DOHH2 (cell line): ENCODE measurements around the gene TP53I13.

Experiments
- H3F3A ChIP-seq: fragments of 200-600 bp; sonication (generic), shearing (Covaris generic); 2 replicates; pipeline ENCODE4 v1.6.0; 2016; ENCODE audit warnings: antibody characterized with exemption, mild to moderate bottlenecking; ENCODE audit not compliant: control insufficient read depth, insufficient read depth
- H3K27ac ChIP-seq: fragments of 200-600 bp; sonication (generic); 2 replicates; pipeline ENCODE4 v1.5.1; 2014; ENCODE audit warnings: low read depth, mild to moderate bottlenecking, low read length, moderate library complexity
- H3K27me3 ChIP-seq: fragments of 200-600 bp; sonication (generic); 2 replicates; pipeline ENCODE4 v1.6.1; 2014; ENCODE audit warnings: mild to moderate bottlenecking, low read length, mixed read lengths; ENCODE audit not compliant: control insufficient read depth
- H3K36me3 ChIP-seq: fragments of 200-600 bp; sonication (generic); 2 replicates; pipeline ENCODE4 v1.6.1; 2014; ENCODE audit warnings: mild to moderate bottlenecking, low read length, moderate library complexity, mixed read lengths; ENCODE audit not compliant: control insufficient read depth
- H3K4me1 ChIP-seq: fragments of 200-600 bp; sonication (generic); 2 replicates; pipeline ENCODE4 v1.6.1; 2014; ENCODE audit warnings: mild to moderate bottlenecking, low read length, mixed read lengths; ENCODE audit not compliant: control insufficient read depth
- H3K4me2 ChIP-seq: fragments of 200-600 bp; sonication (generic); 2 replicates; pipeline ENCODE4 v1.6.0; 2014; ENCODE audit warnings: mild to moderate bottlenecking, low read length, moderate library complexity
- H3K4me3 ChIP-seq: fragments of 200-600 bp; sonication (generic); 2 replicates; pipeline ENCODE4 v1.5.1; 2014; ENCODE audit warnings: mild to moderate bottlenecking, low read length, mixed read lengths
- H3K79me2 ChIP-seq: fragments of 200-600 bp; sonication (generic); 2 replicates; pipeline ENCODE4 v1.6.1; 2014; ENCODE audit warnings: mild to moderate bottlenecking, low read length, mixed read lengths; ENCODE audit not compliant: control insufficient read depth
- H3K9me2 ChIP-seq: fragments of 200-600 bp; sonication (generic); replicated peaks from 2 replicates; pipeline ENCODE4 v1.6.1; 2014; ENCODE audit warnings: mild to moderate bottlenecking, low read length, mixed read lengths; ENCODE audit not compliant: control insufficient read depth
- H3K9me3 ChIP-seq: fragments of 200-600 bp; sonication (generic); 2 replicates; pipeline ENCODE4 v1.6.1; 2014; ENCODE audit warnings: antibody characterized with exemption, low read length, mixed read lengths; ENCODE audit not compliant: control insufficient read depth, insufficient read depth
- H4K20me1 ChIP-seq: fragments of 200-600 bp; sonication (generic); 2 replicates; pipeline ENCODE4 v1.6.0; 2014; ENCODE audit warnings: low read depth, mild to moderate bottlenecking, antibody characterized with exemption, low read length, moderate library complexity; ENCODE audit not compliant: control insufficient read depth, insufficient read depth
- CTCF ChIP-seq: fragments of 200-600 bp; sonication (generic); IDR thresholded peaks from one replicate; pipeline ENCODE4 v1.5.1; 2014; ENCODE audit warnings: antibody characterized with exemption, mild to moderate bottlenecking, low read depth, low read length; ENCODE audit not compliant: poor library complexity, severe bottlenecking
- EZH2phosphoT487 ChIP-seq: fragments of 200-600 bp; sonication (generic); IDR thresholded peaks from 2 replicates; pipeline ENCODE4 v1.6.1; 2017; ENCODE audit warnings: borderline replicate concordance, mild to moderate bottlenecking, antibody characterized with exemption, low read length, moderate library complexity, mixed read lengths

Gene TP53I13

DNA sequence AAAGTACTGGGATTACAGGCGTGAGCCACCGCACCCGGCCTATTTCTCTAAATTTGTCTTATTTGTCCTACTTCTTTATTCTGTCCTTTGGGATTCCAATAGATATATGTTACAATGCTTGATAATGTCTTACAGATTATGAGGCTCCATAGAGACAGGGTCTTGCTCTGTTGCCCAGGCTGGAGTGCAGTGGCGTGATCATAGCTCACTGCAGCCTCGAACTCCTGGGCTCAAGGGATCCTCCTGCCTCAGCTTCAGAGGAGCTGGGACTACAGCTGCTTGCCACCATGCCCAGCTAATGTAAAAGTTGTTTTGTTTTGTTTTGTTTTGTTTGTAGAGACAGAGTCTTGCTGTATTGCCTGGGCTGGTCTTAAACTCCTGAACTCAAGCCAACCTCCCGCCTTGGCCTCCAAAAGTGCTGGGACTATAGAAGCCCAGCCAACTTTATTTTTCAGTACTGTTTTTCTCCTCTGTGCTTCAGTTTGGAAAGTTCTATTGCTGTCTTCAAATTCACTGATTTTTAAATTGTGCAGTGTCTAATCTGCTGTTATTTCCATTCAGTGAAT, 34.7 kb downstream of the TP53I13 start:
- H3K79me2 ChIP-seq = peaks cover 31% of the 10 kb centered on the region
- H4K20me1 ChIP-seq = no peaks in the 10 kb centered on the region
- no peaks in the 10 kb centered on the region for H3F3A ChIP-seq
- H3K9me2 ChIP-seq = no peaks in the 10 kb centered on the region
- no peaks in the 10 kb centered on the region for H3K9me3 ChIP-seq
- H3K4me3 ChIP-seq = no peak overlapping the region
- H3K36me3 ChIP-seq = no peaks in the 10 kb centered on the region
- no peak overlapping the region for H3K27ac ChIP-seq
- no peak overlapping the region; the same call in 1 of the 2 replicates for H3K4me2 ChIP-seq
- TF ChIP-seq CTCF (no peak), EZH2phosphoT487 (no peak)
- peaks cover 21% of the 10 kb centered on the region for H3K4me1 ChIP-seq
- H3K27me3 ChIP-seq = no peaks in the 10 kb centered on the region

DNA sequence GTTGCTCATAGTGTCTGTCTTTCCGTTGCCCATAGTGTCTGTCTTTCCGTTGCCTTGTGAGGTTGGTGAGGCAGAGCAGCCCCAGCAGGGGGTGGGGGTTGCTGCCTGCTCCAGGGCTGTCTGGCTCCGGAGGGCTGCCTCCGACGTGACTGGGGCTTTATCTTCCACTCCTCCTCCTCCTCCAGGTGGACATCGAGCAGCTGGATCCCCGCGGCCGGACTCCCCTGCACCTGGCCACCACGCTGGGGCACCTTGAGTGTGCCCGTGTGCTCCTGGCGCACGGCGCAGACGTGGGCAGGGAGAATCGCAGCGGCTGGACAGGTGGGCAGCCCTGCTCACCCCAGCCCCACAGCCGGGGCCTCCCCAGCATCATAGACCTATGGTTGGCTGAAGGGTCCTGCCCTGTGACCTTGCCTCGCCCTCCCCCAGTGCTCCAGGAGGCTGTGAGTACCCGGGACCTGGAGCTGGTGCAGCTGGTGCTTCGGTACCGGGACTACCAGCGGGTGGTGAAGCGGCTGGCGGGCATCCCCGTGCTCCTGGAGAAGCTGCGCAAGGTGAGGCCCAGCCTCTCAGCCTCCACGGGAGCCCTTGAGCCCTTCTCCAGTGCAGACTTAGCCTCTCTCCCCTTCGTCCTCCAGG, 39.2 kb downstream of the TP53I13 start:
- H4K20me1 ChIP-seq = no peaks in the 10 kb centered on the region; the same call in 1 of the 2 replicates
- TF ChIP-seq CTCF (no peak), EZH2phosphoT487 (no peak)
- H3K9me2 ChIP-seq = no peaks in the 10 kb centered on the region
- H3K79me2 ChIP-seq = peaks cover 16% of the 10 kb centered on the region
- H3K4me1 ChIP-seq = peaks cover 13% of the 10 kb centered on the region
- no peak overlapping the region for H3K4me2 ChIP-seq
- no peak overlapping the region for H3K27ac ChIP-seq
- H3F3A ChIP-seq = no peaks in the 10 kb centered on the region
- no peaks in the 10 kb centered on the region for H3K9me3 ChIP-seq
- H3K4me3 ChIP-seq = no peak overlapping the region
- H3K36me3 ChIP-seq = peaks cover 7% of the 10 kb centered on the region; the same call in 1 of the 2 replicates
- H3K27me3 ChIP-seq = no peaks in the 10 kb centered on the region

GRCh38 chr17:29608986-29609385, 40.5 kb downstream of the TP53I13 start:
- H3K4me1 ChIP-seq = peaks cover 15% of the 10 kb centered on the region
- peaks cover 2% of the 10 kb centered on the region; the same call in 1 of the 2 replicates for H4K20me1 ChIP-seq
- no peaks in the 10 kb centered on the region for H3K9me2 ChIP-seq
- TF ChIP-seq CTCF = no peak
- no peak for TF ChIP-seq EZH2phosphoT487
- no peak overlapping the region for H3K4me3 ChIP-seq
- H3F3A ChIP-seq = no peaks in the 10 kb centered on the region
- H3K79me2 ChIP-seq = peaks cover 7% of the 10 kb centered on the region
- H3K27ac ChIP-seq = no peak overlapping the region
- no peak overlapping the region for H3K4me2 ChIP-seq
- peaks cover 10% of the 10 kb centered on the region; the same call in 1 of the 2 replicates for H3K36me3 ChIP-seq
- H3K9me3 ChIP-seq = no peaks in the 10 kb centered on the region
- H3K27me3 ChIP-seq = no peaks in the 10 kb centered on the region
